GM19452 (cell line): Measurements from ENCODE around the gene IGFL4.

Source experiments
- ATAC-seq: cut with Tn5 transposase; IDR thresholded peaks from one replicate; pipeline ENCODE4 v1.9.1; 2021; ENCODE audit not compliant: unreplicated experiment

IGFL4 gene

DNA sequence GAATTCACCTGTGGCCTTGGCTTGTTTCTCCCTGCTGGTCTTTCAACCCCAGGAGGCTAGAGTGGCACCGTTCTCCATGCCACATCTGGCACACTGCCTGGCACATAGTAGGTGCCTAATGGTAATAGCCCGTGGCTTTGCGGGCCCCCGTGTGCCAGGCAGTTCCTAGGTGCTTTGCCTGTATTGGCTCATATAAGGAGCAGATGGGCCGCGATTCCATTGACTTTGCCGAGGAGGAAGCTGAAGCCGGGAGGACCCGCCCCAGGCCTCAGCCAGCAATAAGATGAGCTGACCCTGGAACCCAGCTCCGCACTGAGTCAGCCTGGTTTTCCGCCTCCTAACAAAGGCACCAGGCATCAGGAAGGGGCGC is 18.8 kb downstream of the IGFL4 start:
- no peak for ATAC-seq

DNA sequence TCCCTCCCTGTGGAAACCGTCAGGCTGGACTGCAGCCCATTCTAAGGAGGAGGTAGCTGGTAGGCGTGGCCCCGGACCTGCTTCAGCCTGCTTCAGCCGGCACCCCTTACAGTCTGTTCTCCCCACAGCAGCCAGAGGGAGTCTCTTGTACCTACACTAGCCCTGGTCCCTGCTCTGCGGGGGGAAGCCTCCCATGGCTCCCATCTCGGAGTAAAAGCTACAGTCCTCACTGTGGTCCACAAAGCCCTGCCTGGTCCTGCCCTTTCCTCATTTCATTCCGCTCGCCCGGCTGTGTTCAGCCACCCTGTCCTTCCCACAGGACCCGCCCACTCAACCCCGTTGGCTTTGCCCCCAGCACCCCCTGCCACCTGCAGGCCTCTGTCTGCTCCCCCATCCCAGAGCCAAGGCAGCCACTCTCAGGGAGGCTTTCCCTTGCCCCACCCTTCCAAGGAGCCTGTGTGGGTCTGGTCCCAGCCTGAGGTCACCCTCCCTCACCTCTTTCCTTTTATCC is 19.2 kb downstream of the IGFL4 start:
- ATAC-seq, result no peak

DNA sequence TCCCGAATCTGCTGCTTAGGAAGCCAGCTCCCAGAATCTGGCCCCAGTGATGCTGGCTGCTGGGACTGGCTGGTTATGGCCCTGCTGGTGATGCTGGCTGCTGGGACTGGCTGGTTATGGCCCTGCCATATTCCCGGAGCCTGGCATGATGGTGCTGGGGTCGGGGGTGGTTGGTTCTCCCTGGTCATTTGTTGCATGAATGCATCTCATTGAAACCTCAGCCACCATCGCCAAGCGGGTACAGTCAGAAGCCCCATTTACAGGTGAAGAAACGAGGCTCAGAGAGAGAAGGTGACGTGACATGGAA is 20.0 kb downstream of the IGFL4 start:
- no peak for ATAC-seq

DNA sequence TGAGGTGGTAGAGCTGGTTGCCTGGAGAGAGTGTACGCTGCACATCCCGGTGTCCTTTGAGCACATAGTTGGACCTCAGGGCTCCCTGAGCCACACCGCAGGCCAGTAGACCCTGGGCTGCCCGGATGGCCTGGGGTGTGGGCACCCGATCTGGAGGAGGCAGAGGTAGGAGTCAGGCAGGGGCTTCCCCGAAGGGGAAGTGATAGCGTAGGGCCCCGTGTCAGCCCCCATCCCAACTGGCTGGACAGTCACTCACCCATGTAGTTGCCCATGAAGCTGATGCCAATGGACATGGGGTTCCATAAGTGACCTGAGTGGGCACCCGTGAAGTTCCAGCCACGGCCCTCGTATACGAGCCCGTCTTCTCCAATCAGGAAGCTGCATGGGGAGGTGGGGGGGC is 21.5 kb downstream of the IGFL4 start:
- ATAC-seq, result no peak

DNA sequence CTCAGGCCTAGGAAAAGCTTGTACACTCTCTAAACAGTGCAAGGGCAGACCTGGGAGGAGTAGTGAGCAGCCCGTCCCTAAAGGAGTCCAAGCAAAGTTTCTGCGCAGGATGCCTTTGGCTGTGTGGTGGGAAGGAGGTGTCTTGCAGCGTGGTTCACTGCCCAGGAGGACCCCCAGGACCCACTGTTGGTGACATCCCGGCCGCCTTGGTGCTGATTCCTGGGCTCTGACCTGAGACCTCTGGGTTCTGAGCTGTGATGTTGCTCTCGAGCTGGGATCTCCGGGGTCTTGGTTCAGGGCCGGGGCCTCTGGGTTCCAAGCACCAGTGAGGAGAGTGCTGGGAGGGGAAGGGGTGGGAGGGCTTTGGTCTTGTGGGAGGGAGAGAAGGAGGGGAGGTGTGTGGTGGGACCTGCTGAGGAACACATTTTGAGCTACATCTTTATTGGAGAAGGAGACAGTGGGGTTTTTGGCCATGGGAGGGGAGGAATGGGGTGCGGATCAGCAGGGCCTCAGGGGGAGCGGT is 22.0 kb downstream of the IGFL4 start:
- no peak for ATAC-seq

DNA sequence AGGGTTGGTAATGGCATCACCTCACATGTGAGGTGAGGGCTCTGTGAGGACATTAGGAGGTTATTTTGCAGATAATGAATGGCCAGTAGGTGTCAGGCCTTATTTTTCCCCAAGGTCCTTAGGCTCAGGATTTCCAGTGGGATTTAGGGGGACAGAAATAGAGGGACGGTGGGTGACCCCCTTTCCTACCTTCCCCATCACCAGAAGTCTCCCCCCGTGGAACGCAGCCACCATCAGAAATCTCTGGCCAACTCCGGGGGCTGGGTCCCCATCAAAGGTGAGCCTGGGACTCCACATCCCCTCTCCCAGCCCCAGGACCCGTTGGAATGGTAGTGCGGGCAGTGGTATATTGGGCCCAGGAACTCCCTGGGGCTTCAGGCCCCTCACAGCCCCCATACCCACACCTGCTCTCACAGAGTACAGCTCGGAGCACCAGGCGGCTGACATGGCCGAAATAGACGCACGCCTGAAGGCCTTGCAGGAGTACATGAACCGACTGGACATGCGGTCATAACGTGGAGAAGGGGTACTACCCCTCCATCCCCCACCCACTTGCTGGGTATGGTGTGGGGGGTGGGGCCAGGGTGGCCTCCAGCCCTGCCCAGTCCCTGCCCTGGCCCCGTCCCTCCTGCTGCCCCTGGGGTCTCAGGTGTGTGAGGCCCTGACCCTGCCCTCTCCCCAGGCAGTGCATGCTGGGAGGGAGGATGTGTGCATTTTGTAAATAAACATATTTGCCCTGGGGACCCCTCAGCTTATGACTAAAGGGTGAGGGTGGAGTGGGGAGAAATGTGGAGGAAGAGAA is 22.7 kb downstream of the IGFL4 start:
- no peak for ATAC-seq

DNA sequence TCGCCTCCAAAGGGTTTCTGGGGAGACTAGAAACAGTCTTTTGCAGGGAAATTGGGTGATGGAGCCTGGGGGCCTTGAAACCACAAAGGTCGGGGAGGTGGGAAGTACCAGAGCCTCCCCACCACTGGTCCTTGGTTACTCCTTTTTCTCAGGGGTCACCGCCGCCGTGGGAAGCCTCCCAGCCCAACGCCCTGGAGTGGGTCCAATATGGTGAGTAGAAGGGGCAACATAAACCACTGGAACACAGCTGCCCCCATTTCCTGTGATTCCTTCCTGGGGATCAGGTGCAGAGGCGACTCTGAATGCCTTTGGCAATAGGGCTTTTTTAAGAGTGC is 23.7 kb downstream of the IGFL4 start:
- ATAC-seq, result no peak

DNA sequence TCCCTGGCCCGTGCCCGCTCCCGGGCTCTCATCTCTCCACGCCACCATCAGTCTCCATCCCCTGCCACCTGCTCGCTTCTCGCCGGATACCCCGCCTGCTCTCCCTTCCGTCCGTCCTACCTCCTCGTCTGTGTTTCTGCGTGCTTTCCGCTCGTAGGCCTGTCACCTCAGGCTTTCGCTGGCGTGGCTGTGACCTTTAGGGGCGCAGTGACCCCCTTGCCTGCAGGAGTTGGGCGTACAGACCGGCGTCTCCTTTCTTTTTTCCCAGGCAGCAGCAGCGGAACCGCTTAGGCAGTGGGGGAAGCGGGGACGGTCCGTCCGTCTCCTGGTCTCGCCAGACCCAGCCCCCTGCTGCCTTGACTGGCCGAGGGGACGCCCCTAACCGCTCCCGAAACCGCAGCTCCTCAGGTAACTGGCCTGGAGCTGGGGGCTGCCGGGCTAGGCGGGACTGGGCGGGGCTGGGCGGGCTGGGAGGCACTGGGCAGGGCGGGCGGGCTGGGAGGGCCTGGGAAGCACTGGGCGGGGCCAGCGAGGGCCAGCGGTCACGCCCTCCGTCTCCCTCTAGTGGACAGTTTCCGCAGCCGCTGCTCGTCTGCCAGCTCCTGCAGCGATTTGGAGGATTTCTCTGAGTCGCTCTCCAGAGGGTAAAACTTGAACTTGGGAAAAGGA is 24.2 kb downstream of the IGFL4 start:
- ATAC-seq, result no peak

DNA sequence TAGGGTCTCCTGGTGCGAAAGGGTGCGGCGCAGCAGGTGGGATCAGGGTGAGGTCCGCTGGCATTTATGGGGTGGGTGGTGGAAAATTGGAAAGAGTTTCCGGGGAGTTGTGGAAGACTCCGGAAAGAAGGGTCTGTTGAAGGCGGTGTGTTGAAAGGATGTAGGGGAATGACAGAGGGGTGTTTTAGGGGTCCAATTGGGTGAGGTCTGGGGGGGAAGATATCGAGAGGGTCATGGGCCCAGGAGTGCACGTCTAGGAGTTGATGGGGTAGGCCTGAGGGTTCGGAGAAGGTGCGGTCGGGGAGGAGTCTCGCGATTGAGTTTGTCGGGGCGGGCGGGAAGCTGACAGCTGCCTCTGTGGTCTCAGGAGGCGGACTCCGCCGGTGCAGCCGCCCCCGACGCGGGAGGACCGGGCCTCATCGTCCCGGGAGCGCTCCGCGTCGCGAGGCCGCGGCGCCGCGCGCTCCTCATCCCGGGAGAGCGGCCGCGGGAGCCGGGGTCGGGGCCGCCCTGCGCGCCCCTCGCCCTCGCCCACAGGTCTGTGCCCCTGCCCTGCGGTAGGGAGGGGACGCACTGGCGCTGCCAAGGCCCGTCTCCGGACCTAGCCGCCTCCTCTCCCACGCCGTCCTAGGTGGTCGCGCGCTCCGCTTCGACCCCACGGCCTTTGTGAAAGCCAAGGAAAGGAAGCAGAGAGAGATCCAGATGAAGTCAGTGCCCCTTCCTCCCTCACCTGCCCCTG is 24.9 kb downstream of the IGFL4 start:
- no peak for ATAC-seq

DNA sequence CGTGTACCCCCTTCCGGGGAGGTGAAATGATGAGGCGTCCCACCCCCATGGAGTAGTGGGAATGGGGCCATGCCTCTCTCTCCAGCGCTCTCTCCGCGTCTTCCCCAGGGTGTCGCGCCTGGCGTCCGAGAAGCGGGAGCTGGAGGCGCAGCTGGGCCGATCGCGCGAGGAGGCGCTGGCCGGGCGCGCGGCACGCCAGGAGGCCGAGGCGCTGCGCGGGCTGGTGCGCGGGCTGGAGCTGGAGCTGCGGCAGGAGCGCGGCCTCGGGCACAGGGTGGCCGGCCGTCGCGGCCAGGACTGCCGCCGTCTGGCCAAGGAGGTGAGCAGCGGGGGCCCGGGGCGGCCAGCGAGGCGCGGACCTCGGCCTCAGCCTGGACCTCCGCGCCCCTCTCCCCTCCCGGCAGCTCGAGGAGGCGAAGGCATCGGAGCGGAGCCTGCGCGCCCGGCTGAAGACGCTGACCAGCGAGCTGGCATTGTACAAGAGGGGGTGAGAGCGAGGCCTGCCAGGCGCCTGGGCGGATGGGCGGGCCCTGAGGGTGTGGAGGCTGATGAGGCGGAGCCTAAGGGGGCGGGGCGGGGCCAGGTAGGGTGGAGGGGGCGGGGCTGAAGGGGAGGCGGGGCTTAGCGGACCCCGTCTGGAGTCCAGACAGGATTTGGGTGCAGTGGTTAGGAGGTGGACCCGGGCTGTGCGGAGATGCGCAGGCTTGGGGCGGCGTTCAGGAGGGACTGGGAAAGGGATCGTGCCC is 25.7 kb downstream of the IGFL4 start:
- ATAC-seq, result no peak

DNA sequence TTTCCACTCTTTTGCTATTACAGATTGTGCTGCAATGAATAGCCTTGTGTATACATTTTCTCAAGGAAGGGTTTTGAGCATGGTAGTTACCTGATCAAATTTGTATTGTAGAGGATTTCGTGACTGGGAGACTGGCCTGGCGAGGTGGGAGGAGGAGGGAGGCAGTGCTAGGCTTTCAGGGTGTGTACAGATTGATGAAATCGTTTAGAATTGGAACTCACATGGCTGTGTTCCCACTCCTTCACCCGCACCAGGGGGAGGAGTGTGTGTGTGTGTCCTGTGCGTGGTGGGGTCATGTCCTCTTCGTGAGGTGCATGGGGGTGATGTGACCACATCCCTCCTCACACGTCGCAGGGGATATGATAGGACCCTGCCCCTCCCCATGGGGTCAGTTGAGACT is 26.3 kb downstream of the IGFL4 start:
- ATAC-seq, result no peak

DNA sequence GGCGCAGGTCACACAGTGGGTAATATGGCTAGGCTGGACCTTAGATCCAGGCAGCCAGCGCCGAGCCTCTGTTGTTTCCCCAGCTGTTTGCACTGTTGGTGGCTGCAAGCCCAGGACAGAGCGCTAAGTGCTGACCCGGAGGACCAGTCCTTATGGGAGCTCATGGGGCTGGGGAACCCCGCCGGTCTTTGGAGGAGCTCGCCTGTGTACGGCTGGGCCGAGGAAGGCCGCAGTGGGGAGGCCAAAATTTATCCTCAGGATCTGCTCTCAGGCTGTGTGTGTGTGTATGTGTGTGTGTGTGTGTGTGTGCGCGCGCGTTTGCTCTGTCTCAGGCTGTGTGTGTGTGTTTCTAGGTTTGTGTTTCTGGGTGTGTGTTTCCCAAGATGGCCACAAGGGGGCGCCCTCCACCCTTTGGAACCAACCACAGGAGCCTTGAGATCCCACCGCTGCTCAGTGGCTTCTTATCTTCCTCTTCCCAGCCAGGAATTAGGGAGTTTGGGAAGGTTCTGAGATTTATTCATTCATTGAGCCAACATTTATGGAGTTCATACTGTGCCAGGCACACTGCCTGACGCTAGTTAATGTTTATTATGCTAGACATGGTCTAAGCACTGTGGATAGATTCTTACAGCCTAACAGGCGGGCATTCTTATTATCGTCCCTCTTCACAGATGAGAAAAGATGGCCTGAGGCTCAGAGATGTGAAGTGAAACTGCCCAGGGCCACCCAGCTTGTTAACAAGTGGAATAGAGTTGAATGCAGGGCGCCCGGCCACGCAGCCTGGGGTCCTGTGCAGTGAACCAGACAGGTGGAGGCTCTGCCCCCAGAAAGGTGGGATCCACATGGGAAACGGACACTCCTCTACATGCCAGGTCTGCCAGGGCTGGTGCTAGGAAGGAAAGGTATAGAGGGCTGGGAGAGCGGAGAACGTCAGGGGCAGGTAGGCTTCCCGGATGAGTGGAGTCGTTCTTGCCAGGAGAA is 31.0 kb downstream of the IGFL4 start:
- no peak for ATAC-seq

DNA sequence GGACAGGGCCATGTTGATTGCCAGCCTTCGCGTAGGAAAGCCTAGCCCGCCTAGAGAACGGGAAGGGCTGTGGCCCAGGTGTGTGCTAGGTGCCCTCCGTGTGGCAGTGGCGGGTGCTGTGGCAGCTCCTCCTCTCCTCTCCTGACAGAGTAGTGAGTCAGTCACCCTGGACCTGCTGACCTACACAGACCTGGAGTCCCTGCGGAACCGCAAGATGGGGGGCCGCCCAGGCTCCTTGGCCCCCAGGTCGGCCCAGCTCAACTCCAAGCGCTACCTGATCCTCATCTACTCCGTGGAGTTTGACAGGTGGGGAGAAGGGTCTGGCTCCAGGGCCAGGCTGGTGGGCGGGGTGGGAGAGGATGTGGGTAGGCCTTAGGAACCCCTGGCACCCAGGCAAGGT is 34.4 kb downstream of the IGFL4 start:
- no peak for ATAC-seq

DNA sequence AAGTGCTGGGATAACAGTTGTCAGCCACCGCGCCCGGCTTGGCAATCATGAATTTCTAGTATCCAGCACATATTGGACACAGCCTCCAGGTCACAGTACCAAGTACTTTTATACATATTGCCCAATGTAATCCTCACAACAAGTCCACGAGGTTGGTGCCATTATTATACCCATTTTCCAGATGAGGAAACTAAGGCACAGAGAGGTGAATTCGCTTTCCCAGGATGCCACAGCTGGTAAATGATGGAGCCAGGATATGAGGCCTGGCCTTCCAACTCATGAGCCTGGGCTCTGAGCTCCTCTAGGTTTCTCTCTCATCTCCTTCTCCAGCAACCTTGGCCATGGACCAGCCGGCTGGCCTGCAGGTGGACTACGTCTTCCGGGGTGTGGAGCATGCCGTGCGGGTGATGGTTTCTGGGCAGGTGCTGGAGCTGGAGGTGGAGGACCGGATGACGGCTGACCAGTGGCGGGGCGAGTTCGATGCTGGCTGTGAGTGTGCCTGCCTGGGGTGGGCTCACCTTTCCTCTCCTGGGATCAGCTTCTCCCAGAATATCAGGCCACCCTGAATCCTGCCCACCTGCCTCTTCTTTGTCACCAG is 38.0 kb downstream of the IGFL4 start:
- ATAC-seq, result no peak

DNA sequence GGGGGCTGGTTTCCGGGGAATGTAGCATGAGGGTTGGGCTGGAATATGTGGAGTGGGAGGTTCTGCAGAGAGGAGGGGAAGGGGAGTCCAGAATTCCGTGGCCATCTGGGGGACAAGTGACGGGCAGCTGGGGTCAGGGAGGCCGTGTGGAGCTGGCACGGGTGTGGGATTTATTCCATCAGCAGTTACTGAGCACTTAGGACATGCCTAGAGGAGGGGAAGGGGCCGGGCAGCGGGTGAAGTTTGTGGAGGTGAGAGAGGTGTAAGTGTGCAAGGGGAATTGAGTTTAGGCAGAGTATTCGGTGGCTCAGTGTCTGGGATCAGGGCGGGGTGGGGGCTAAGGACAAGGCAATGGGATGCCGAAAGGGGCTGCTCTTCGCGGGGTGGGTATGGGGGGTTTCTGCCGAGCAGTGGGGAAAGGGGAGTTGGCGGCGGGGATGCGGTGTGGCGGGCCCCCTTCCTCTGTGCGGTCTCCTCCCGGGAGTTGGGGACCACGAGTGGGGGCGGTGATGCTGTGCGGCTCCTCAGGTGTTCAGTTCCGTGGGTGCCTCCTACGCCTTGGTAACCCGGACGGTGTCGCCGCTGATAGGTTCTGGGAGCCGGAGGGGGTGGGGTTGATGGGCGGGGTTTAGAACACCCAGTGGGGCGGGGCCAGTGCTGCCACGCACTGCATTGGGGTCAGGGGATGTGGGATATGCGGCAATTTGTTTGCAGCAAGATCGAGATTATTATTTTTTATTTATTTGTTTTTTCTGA is 40.1 kb downstream of the IGFL4 start:
- ATAC-seq, result no peak

DNA sequence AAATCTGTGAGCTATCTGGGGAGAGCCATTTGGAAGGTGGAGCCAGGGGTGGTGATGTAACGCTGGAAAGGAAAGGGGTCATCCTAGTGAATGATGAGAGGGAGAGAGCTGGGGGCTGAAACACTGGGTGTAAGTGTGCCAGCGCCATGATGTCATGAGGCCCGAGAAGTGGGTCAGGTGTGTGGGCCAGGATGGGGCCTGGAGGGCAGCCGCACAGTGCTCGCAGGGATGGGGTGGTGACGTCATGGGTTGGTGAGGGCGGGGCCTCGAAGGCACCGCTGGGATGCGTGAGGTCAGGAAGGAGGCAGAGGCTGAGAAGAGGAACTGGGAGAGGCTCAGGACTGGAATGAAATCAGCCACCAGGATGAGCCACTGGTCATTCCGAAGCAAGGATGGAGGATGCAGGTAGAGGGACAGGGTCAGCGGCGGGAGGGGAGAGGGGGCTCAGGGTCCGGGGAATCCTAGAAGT is 41.1 kb downstream of the IGFL4 start:
- no peak for ATAC-seq

DNA sequence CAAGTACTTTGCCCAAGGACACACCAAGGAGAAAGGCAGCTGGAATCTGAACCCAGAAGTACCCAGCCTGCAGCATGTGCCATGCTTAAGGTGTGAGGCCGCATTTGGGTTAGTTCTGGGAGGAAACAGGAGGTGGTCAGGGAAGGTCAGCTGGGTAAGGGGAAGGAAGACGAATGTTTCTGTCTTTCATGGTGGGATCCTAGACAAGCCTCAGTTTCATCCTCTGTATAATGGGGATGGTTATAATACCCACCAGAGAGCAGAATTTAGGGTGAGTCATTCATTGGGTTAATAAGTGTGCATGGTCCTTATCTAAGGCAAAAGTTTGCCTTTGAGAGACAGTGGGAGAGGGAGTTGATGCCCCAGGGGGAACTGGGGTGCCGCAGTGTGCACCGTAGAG is 42.0 kb downstream of the IGFL4 start:
- ATAC-seq, result no peak

DNA sequence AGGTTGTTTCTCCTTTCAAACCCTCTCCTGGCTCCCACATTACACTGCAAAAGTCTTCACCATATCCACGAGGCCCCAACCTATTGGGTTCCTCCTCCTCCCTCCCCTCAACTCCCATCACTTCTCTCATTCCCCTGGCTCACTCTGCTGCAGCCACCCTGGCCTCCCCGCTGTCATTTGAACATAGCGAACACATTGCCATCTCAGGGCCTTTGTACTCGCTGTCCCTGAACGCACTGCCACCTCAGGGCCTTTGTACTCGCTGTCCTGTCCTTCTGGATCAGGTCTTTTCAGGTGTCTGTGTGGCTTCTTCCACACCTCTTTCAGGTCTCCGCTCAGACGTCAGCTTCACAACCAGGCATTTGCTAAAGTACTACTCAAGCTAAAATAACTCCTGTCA is 43.9 kb downstream of the IGFL4 start:
- ATAC-seq, result no peak
